BJ (cell line): ENCODE results near the gene SH3BP5L. TPM values are rescaled to one million over a fixed set of nuclear protein-coding genes. Genes with fewer than 3 reads are reported as not detected.

Experiments used
- CTCF ChIA-PET: fragments of 350-600 bp; formaldehyde crosslinking; extraction: SDS; loops from one replicate; lab custom pipeline; 2021; ENCODE audit warnings: antibody characterized with exemption, inconsistent platforms; lab: Yijun Ruan, JAX
- POLR2A ChIA-PET: fragments of 300-600 bp; sonication (Branson Sonifier 250); formaldehyde crosslinking; extraction: SDS; loops from one replicate; lab custom pipeline; 2021; ENCODE audit warnings: antibody characterized with exemption; lab: Charles Lee
- DNase-seq: peaks from one replicate; pipeline ENCODE4 v3.0.0-alpha.2; 2011; ENCODE audit warnings: low read depth
- H3K27me3 ChIP-seq: 2 replicates; pipeline ENCODE4 v1.6.0; 2011; ENCODE audit warnings: low read length; ENCODE audit not compliant: control insufficient read depth, insufficient read depth
- H3K36me3 ChIP-seq: 2 replicates; pipeline ENCODE4 v1.5.1; 2011; ENCODE audit warnings: low read length; ENCODE audit not compliant: control insufficient read depth, insufficient read depth
- H3K4me3 ChIP-seq: 2 replicates; pipeline ENCODE4 v1.5.1; 2011; ENCODE audit warnings: low read depth, mild to moderate bottlenecking, control low read depth, low read length
- CTCF ChIP-seq: IDR thresholded peaks from 2 replicates; pipeline ENCODE4 v1.5.1; 2011; ENCODE audit warnings: low read depth, mild to moderate bottlenecking, control low read depth, inconsistent platforms, low read length, moderate library complexity; ENCODE audit not compliant: insufficient read depth
- polyA plus RNA-seq: library from polyadenylated mRNA; depleted of rRNA; stranded (reverse); fragments of >200 nt; gene quantifications from 2 replicates; pipeline ENCODE4 v1.2.3, GENCODE V29; 2011

Gene SH3BP5L
- polyA plus RNA-seq, 1 experiment: 32.5 TPM

- H3K4me3 ChIP-seq: no peak overlapping the region
- DNase-seq: no peak
- no peaks in the 10 kb centered on the region for H3K27me3 ChIP-seq
- ChIA-PET POLR2A (no interaction called here), CTCF (no interaction called here)
- TF ChIP-seq CTCF: no peak
- H3K36me3 ChIP-seq: peaks cover 3% of the 10 kb centered on the region; the same call in 1 of the 2 replicates
These were observed 30.5 kb upstream of the SH3BP5L start for GRCh38 chr1:248856176-248856575.

GRCh38 chr1:248855580-248855979, 29.9 kb upstream of the SH3BP5L start:
- CTCF ChIA-PET: no interaction called here
- no peak for DNase-seq
- Histone ChIP-seq H3K4me3 (no peak overlapping the region), H3K27me3 (no peaks in the 10 kb centered on the region), H3K36me3 (peaks cover 3% of the 10 kb centered on the region; the same call in 1 of the 2 replicates)
- POLR2A ChIA-PET: no interaction called here
- TF ChIP-seq CTCF: no peak

- TF ChIP-seq CTCF: no peak
- peaks cover 12% of the 10 kb centered on the region for H3K36me3 ChIP-seq
- H3K4me3 ChIP-seq: no peak overlapping the region
- POLR2A ChIA-PET: no interaction called here
- no peak for DNase-seq
- no peaks in the 10 kb centered on the region for H3K27me3 ChIP-seq
- CTCF ChIA-PET: interaction anchor here (2.0 kb wide), 1 partner anchor 12 kb away, joined by 8 read pairs; no protein-coding TSS in a partner anchor
These were observed 28.1 kb upstream of the SH3BP5L start for GRCh38 chr1:248853663-248854375.

GRCh38 chr1:248852481-248853405, 27.0 kb upstream of the SH3BP5L start:
- no peak for TF ChIP-seq CTCF
- no peak for DNase-seq
- Histone ChIP-seq H3K4me3 (no peak overlapping the region), H3K27me3 (no peaks in the 10 kb centered on the region), H3K36me3 (peaks cover 22% of the 10 kb centered on the region)
- ChIA-PET POLR2A (no interaction called here), CTCF (interaction anchor here (2.0 kb wide), 1 partner anchor 11 kb away, joined by 8 read pairs; no protein-coding TSS in a partner anchor)

- Histone ChIP-seq H3K27me3 (no peaks in the 10 kb centered on the region), H3K4me3 (no peak overlapping the region), H3K36me3 (peaks cover 29% of the 10 kb centered on the region)
- ChIA-PET CTCF (no interaction called here), POLR2A (no interaction called here)
- no peak for DNase-seq
- no peak for TF ChIP-seq CTCF
These were observed 25.7 kb upstream of the SH3BP5L start for GRCh38 chr1:248851390-248851789.
